GM23338 (cell line): Measurements from ENCODE around the gene NOVA2. TPM values are rescaled to one million over a fixed set of nuclear protein-coding genes. Genes with fewer than 3 reads are reported as not detected.
A peak's percentile ranks its signal among the peaks of the same experiment; 100 is the strongest.

Experiments
- ATAC-seq: fragments of 200-7000 bp; cut with Tn5 transposase; 3 replicates; pipeline ENCODE4 v1.9.1; 2020
- DNase-seq: peaks from one replicate; pipeline ENCODE4 v3.0.0-alpha.2; 2015; ENCODE audit warnings: low spot score
- H2AFZ ChIP-seq: fragments of 200-600 bp; sonication (generic); 2 replicates; pipeline ENCODE4 v1.8.0; 2016; ENCODE audit warnings: antibody characterized with exemption, mild to moderate bottlenecking, moderate library complexity
- H3F3A ChIP-seq: fragments of 200-600 bp; sonication (generic); replicated peaks from 2 replicates; pipeline ENCODE4 v1.8.0; 2017; ENCODE audit warnings: antibody characterized with exemption, mixed run types, low read depth
- H3K27ac ChIP-seq: fragments of 200-600 bp; sonication (generic); 2 replicates; pipeline ENCODE4 v1.6.1; 2016; ENCODE audit warnings: low read depth
- H3K27me3 ChIP-seq: fragments of 200-600 bp; sonication (generic); 2 replicates; pipeline ENCODE4 v1.8.0; 2016; ENCODE audit warnings: mild to moderate bottlenecking, mixed run types, moderate library complexity; ENCODE audit not compliant: insufficient read depth
- H3K36me3 ChIP-seq: fragments of 200-600 bp; sonication (generic); 2 replicates; pipeline ENCODE4 v1.8.0; 2016; ENCODE audit warnings: mild to moderate bottlenecking; ENCODE audit not compliant: insufficient read depth
- H3K4me1 ChIP-seq: fragments of 200-600 bp; sonication (generic); 2 replicates; pipeline ENCODE4 v1.8.0; 2016; ENCODE audit warnings: mild to moderate bottlenecking, moderate library complexity; ENCODE audit not compliant: insufficient read depth
- H3K4me2 ChIP-seq: fragments of 200-600 bp; sonication (generic); 2 replicates; pipeline ENCODE4 v1.7.1; 2017; ENCODE audit warnings: mixed run types
- H3K4me3 ChIP-seq: fragments of 200-600 bp; sonication (generic); 2 replicates; pipeline ENCODE4 v1.6.1; 2016; ENCODE audit warnings: mixed run types
- H3K79me2 ChIP-seq: fragments of 200-600 bp; sonication (generic); replicated peaks from 2 replicates; pipeline ENCODE4 v1.8.0; 2017; ENCODE audit warnings: mild to moderate bottlenecking; ENCODE audit not compliant: insufficient read depth
- H3K9me2 ChIP-seq: fragments of 200-600 bp; sonication (generic); 2 replicates; pipeline ENCODE4 v1.8.0; 2017; ENCODE audit not compliant: insufficient read depth
- H4K20me1 ChIP-seq: fragments of 200-600 bp; sonication (generic); replicated peaks from 2 replicates; pipeline ENCODE4 v1.8.0; 2017; ENCODE audit warnings: mild to moderate bottlenecking; ENCODE audit not compliant: insufficient read depth
- H3K27ac Mint-ChIP-seq: 2 replicates; pipeline ENCODE4 v1.8.0; 2020; ENCODE audit warnings: inconsistent platforms, mild to moderate bottlenecking, moderate library complexity, mixed read lengths
- H3K27me3 Mint-ChIP-seq: 3 replicates; pipeline ENCODE4 v1.8.0; 2022; ENCODE audit warnings: low read depth, mild to moderate bottlenecking, moderate library complexity, mixed read lengths, inconsistent platforms; ENCODE audit not compliant: insufficient read depth, poor library complexity
- H3K36me3 Mint-ChIP-seq: 3 replicates; pipeline ENCODE4 v1.8.0; 2021; ENCODE audit warnings: low read depth, mild to moderate bottlenecking, inconsistent platforms, moderate library complexity, mixed read lengths
- H3K4me1 Mint-ChIP-seq: 3 replicates; pipeline ENCODE4 v1.8.0; 2020; ENCODE audit warnings: mild to moderate bottlenecking, inconsistent platforms, mixed read lengths
- H3K4me3 Mint-ChIP-seq: 3 replicates; pipeline ENCODE4 v1.8.0; 2021; ENCODE audit warnings: moderate library complexity, mild to moderate bottlenecking, inconsistent platforms, mixed read lengths
- H3K9me3 Mint-ChIP-seq: 3 replicates; pipeline ENCODE4 v1.8.0; 2020; ENCODE audit warnings: moderate library complexity, mild to moderate bottlenecking, inconsistent platforms, mixed read lengths
- CTCF ChIP-seq, 2 experiments: fragments of 200-600 bp in 1 of 2; sonication (generic) in 1 of 2; conservative IDR thresholded peaks; 2 replicates each; pipeline versions ENCODE4 v1.5.1 to v1.6.1; 2016 to 2017; ENCODE audit warnings: antibody characterized with exemption in 2 of 2, low read depth in 2 of 2, mild to moderate bottlenecking in 2 of 2, moderate library complexity in 1 of 2
- ETS1 ChIP-seq: IDR thresholded peaks from 2 replicates; pipeline ENCODE4 v1.6.1; 2016; ENCODE audit warnings: antibody characterized with exemption
- NANOG ChIP-seq: IDR thresholded peaks from 2 replicates; pipeline ENCODE4 v1.6.1; 2016; ENCODE audit warnings: antibody characterized with exemption, borderline replicate concordance
- POLR2AphosphoS5 ChIP-seq: IDR thresholded peaks from 2 replicates; pipeline ENCODE4 v1.6.1; 2016; ENCODE audit warnings: antibody characterized with exemption, low read depth
- REST ChIP-seq: IDR thresholded peaks from one replicate; pipeline ENCODE4 v1.6.1; 2018; ENCODE audit warnings: antibody characterized with exemption; ENCODE audit not compliant: unreplicated experiment
- STAT1 ChIP-seq: IDR thresholded peaks from one replicate; pipeline ENCODE4 v1.6.1; 2016; ENCODE audit warnings: antibody characterized with exemption; ENCODE audit not compliant: unreplicated experiment
- ZNF331 ChIP-seq: fragments of 250-450 bp; sonication (Bioruptor Pico); IDR thresholded peaks from 2 replicates; pipeline ENCODE4 v1.5.0; 2020; ENCODE audit warnings: low read depth, mild to moderate bottlenecking, moderate library complexity
- ZNF462 ChIP-seq: fragments of 250-450 bp; sonication (Bioruptor Pico); IDR thresholded peaks from 2 replicates; pipeline ENCODE4 v1.5.0; 2020; ENCODE audit warnings: mild to moderate bottlenecking, moderate library complexity
- polyA plus RNA-seq: library from polyadenylated mRNA; unstranded; fragments of >200 nt; fragmentation: Nextera tagmentation; extraction: Ambion mirVana; gene quantifications from 2 replicates; pipeline ENCODE4 v1.2.1, GENCODE V29; 2016
- total RNA-seq: library from RNA; depleted of rRNA; stranded (reverse); fragments of >200 nt; shearing (Covaris generic); gene quantifications from 2 replicates; pipeline ENCODE4 v1.2.3, GENCODE V29; 2014

The NOVA2 gene
- total and polyA plus RNA-seq, 2 experiments from 2014 or later, result 5.1 to 13.7 TPM

- no peak for TF ChIP-seq REST
- no peak for TF ChIP-seq STAT1
- no peak for TF ChIP-seq ZNF331 (CRISPR knock-in tag)
- peak; percentile 13 to 47; a peak in 2 of 4 replicates for TF ChIP-seq CTCF (conservative IDR thresholded peaks at IDR 0.05; ENCODE audit: low read depth in 2 of 2)
- Histone ChIP-seq H3K36me3 (no peaks in the 10 kb centered on the region), H3K27ac (no peak overlapping the region), H2AFZ (no peak overlapping the region), H4K20me1 (no peaks in the 10 kb centered on the region; the same call in 1 of the 2 replicates), H3K4me3 (no peak overlapping the region), H3K27me3 (no peaks in the 10 kb centered on the region), H3K4me2 (peak overlapping the region; percentile 51; the same call in 1 of the 2 replicates), H3K9me2 (no peaks in the 10 kb centered on the region), H3K4me1 (peaks cover 10% of the 10 kb centered on the region), H3K79me2 (no peaks in the 10 kb centered on the region), H3F3A (no peaks in the 10 kb centered on the region)
- H3K36me3 Mint-ChIP-seq, result peaks cover 14% of the 10 kb centered on the region; the same call in 2 of the 3 replicates
- H3K27me3 Mint-ChIP-seq, result peaks cover 15% of the 10 kb centered on the region
- H3K9me3 Mint-ChIP-seq, result peaks cover 6% of the 10 kb centered on the region; the same call in 2 of the 3 replicates
- H3K27ac Mint-ChIP-seq, result no peak overlapping the region; the same call in 1 of the 2 replicates
- peak; percentile 71 for ATAC-seq
- peak; percentile 70 for DNase-seq
- H3K4me3 Mint-ChIP-seq, result no peak overlapping the region; the same call in 2 of the 3 replicates
- H3K4me1 Mint-ChIP-seq, result peaks cover 24% of the 10 kb centered on the region
Measured at GRCh38 chr19:46021531-46022041, 47.9 kb upstream of the NOVA2 start.

GRCh38 chr19:46020819-46021125 lies 47.1 kb upstream of the NOVA2 start:
- no peak overlapping the region for H2AFZ ChIP-seq
- H4K20me1 ChIP-seq, result no peaks in the 10 kb centered on the region; the same call in 1 of the 2 replicates
- H3F3A ChIP-seq, result no peaks in the 10 kb centered on the region
- Mint-ChIP-seq H3K27me3 (peaks cover 20% of the 10 kb centered on the region), H3K4me1 (peaks cover 25% of the 10 kb centered on the region), H3K9me3 (no peaks in the 10 kb centered on the region), H3K27ac (no peak overlapping the region), H3K4me3 (no peak overlapping the region), H3K36me3 (peaks cover 6% of the 10 kb centered on the region; the same call in 1 of the 3 replicates)
- H3K79me2 ChIP-seq, result no peaks in the 10 kb centered on the region
- no peak overlapping the region for H3K27ac ChIP-seq
- peaks cover 10% of the 10 kb centered on the region for H3K4me1 ChIP-seq
- DNase-seq, result no peak
- no peak overlapping the region for H3K4me3 ChIP-seq
- no peaks in the 10 kb centered on the region for H3K36me3 ChIP-seq
- ATAC-seq, result no peak
- H3K27me3 ChIP-seq, result peaks cover 8% of the 10 kb centered on the region
- H3K4me2 ChIP-seq, result no peak overlapping the region
- H3K9me2 ChIP-seq, result no peaks in the 10 kb centered on the region
- TF ChIP-seq ZNF331 (CRISPR knock-in tag) (no peak), STAT1 (no peak), POLR2AphosphoS5 (no peak), ETS1 (no peak), NANOG (no peak), ZNF462 (CRISPR knock-in tag) (no peak)
